Hematopoietic multipotent progenitor cell treated with erythropoietin and hydrocortisone succinate and interleukin-3 and kit ligand, for 17 days (in vitro differentiated cells): ENCODE data around the gene ALDH3A1.

Experiments used
- DNase-seq: peaks from one replicate; pipeline ENCODE4 v3.0.0-alpha.2; 2015; ENCODE audit warnings: low spot score

Gene ALDH3A1

DNA sequence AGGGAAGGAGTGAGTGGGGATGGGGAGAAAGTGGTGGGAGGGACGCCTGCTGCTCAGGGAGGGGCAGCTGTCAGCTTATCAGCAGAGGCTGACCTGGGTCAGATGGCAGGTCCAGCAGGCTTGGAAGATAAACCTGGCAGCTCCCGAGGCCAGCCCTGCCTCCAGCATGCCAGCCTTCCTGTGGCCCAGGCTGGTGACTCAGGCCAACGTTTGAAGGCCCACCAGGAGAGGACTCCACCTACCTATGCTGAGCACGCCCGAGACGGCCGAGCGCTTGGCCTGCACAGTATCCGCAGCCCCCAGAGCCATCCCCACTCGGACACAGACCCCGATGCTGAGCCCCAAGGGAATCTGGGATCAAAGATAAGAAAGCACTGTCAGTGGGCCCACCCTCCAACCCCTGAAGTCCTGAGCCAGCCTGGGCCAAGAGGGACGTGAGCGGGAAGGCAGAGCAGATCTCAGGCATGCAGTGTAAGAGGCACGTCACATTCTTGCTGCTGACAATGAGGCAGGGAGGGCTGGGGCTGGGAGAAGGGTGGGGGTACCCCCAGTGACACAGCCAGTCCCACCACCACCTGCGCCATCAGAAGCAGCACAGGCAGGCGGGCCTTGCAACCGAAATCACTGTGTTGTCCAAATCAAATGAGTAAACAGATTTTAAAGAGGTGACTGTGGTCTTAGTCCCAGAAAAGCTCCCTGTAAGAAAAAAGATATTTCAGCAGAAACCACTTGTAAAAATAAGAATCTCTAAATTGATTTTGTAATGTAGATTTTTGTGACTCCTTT is 44.1 kb downstream of the ALDH3A1 start:
- no peak for DNase-seq

DNA sequence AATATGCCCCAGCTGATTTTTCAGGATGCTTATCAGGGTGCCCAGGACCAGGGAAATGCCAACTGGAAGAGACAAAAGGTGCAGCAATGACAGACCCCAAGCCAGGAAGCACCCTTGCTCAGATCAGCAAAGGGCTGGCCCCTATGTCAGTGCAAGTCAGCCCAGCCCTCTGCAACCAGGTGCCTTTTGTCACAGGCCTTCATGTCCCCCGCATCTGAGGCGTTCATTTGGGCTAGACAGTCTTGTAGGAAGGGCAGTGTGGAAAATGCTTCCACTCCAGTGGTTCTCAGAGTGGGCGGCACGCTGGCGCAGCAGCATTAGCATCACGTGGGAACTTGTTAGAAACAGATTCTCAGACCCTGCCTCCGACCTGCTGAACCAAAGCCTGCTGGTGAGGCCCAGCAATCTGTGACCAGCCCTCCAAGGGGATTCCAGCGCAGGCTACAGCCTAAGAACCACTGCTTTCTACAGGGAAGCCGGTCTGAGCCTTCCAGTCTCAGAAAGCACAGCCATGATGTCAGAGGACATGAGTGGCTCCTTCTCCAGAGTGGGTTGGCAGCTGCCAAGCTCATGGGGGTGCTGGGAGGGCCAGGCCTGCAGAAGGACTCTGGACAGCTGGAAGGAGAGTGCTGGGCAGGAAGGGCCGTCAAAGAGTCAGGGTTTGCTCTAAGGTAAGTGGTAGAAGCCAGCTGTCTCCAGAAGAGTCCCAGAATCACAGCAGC is 44.8 kb downstream of the ALDH3A1 start:
- no peak for DNase-seq

GRCh38 chr17:19702217-19702641 is 45.9 kb downstream of the ALDH3A1 start:
- DNase-seq, result no peak
